GM23338 (cell line): ENCODE measurements around the gene GAB2. TPM values are rescaled to one million over a fixed set of nuclear protein-coding genes. Genes with fewer than 3 reads are reported as not detected.

Experiments used
- ATAC-seq: fragments of 200-7000 bp; cut with Tn5 transposase; 3 replicates; pipeline ENCODE4 v1.9.1; 2020
- DNase-seq: peaks from one replicate; pipeline ENCODE4 v3.0.0-alpha.2; 2015; ENCODE audit warnings: low spot score
- H2AFZ ChIP-seq: fragments of 200-600 bp; sonication (generic); 2 replicates; pipeline ENCODE4 v1.8.0; 2016; ENCODE audit warnings: antibody characterized with exemption, mild to moderate bottlenecking, moderate library complexity
- H3F3A ChIP-seq: fragments of 200-600 bp; sonication (generic); replicated peaks from 2 replicates; pipeline ENCODE4 v1.8.0; 2017; ENCODE audit warnings: antibody characterized with exemption, mixed run types, low read depth
- H3K27ac ChIP-seq: fragments of 200-600 bp; sonication (generic); 2 replicates; pipeline ENCODE4 v1.6.1; 2016; ENCODE audit warnings: low read depth
- H3K27me3 ChIP-seq: fragments of 200-600 bp; sonication (generic); 2 replicates; pipeline ENCODE4 v1.8.0; 2016; ENCODE audit warnings: mild to moderate bottlenecking, mixed run types, moderate library complexity; ENCODE audit not compliant: insufficient read depth
- H3K36me3 ChIP-seq: fragments of 200-600 bp; sonication (generic); 2 replicates; pipeline ENCODE4 v1.8.0; 2016; ENCODE audit warnings: mild to moderate bottlenecking; ENCODE audit not compliant: insufficient read depth
- H3K4me1 ChIP-seq: fragments of 200-600 bp; sonication (generic); 2 replicates; pipeline ENCODE4 v1.8.0; 2016; ENCODE audit warnings: mild to moderate bottlenecking, moderate library complexity; ENCODE audit not compliant: insufficient read depth
- H3K4me2 ChIP-seq: fragments of 200-600 bp; sonication (generic); 2 replicates; pipeline ENCODE4 v1.7.1; 2017; ENCODE audit warnings: mixed run types
- H3K4me3 ChIP-seq: fragments of 200-600 bp; sonication (generic); 2 replicates; pipeline ENCODE4 v1.6.1; 2016; ENCODE audit warnings: mixed run types
- H3K79me2 ChIP-seq: fragments of 200-600 bp; sonication (generic); replicated peaks from 2 replicates; pipeline ENCODE4 v1.8.0; 2017; ENCODE audit warnings: mild to moderate bottlenecking; ENCODE audit not compliant: insufficient read depth
- H3K9me2 ChIP-seq: fragments of 200-600 bp; sonication (generic); 2 replicates; pipeline ENCODE4 v1.8.0; 2017; ENCODE audit not compliant: insufficient read depth
- H4K20me1 ChIP-seq: fragments of 200-600 bp; sonication (generic); replicated peaks from 2 replicates; pipeline ENCODE4 v1.8.0; 2017; ENCODE audit warnings: mild to moderate bottlenecking; ENCODE audit not compliant: insufficient read depth
- H3K27ac Mint-ChIP-seq: 2 replicates; pipeline ENCODE4 v1.8.0; 2020; ENCODE audit warnings: inconsistent platforms, mild to moderate bottlenecking, moderate library complexity, mixed read lengths
- H3K27me3 Mint-ChIP-seq: 3 replicates; pipeline ENCODE4 v1.8.0; 2022; ENCODE audit warnings: low read depth, mild to moderate bottlenecking, moderate library complexity, mixed read lengths, inconsistent platforms; ENCODE audit not compliant: insufficient read depth, poor library complexity
- H3K36me3 Mint-ChIP-seq: 3 replicates; pipeline ENCODE4 v1.8.0; 2021; ENCODE audit warnings: low read depth, mild to moderate bottlenecking, inconsistent platforms, moderate library complexity, mixed read lengths
- H3K4me1 Mint-ChIP-seq: 3 replicates; pipeline ENCODE4 v1.8.0; 2020; ENCODE audit warnings: mild to moderate bottlenecking, inconsistent platforms, mixed read lengths
- H3K4me3 Mint-ChIP-seq: 3 replicates; pipeline ENCODE4 v1.8.0; 2021; ENCODE audit warnings: moderate library complexity, mild to moderate bottlenecking, inconsistent platforms, mixed read lengths
- H3K9me3 Mint-ChIP-seq: 3 replicates; pipeline ENCODE4 v1.8.0; 2020; ENCODE audit warnings: moderate library complexity, mild to moderate bottlenecking, inconsistent platforms, mixed read lengths
- CREB1 ChIP-seq: fragments of 250-450 bp; sonication (Bioruptor Pico); IDR thresholded peaks from 2 replicates; pipeline ENCODE4 v1.5.0; 2020; ENCODE audit warnings: low read depth, mild to moderate bottlenecking, moderate library complexity
- CTCF ChIP-seq, 2 experiments: fragments of 200-600 bp in 1 of 2; sonication (generic) in 1 of 2; conservative IDR thresholded peaks; 2 replicates each; pipeline versions ENCODE4 v1.5.1 to v1.6.1; 2016 to 2017; ENCODE audit warnings: antibody characterized with exemption in 2 of 2, low read depth in 2 of 2, mild to moderate bottlenecking in 2 of 2, moderate library complexity in 1 of 2
- ETS1 ChIP-seq: IDR thresholded peaks from 2 replicates; pipeline ENCODE4 v1.6.1; 2016; ENCODE audit warnings: antibody characterized with exemption
- EZH2 ChIP-seq: fragments of 200-600 bp; sonication (generic); IDR thresholded peaks from one replicate; pipeline ENCODE4 v1.8.0; 2017; ENCODE audit warnings: antibody characterized with exemption, mild to moderate bottlenecking, low read depth; ENCODE audit not compliant: unreplicated experiment
- EZH2phosphoT487 ChIP-seq: fragments of 200-600 bp; sonication (generic); IDR thresholded peaks from one replicate; pipeline ENCODE4 v1.8.1; 2018; ENCODE audit warnings: antibody characterized with exemption; ENCODE audit not compliant: unreplicated experiment
- JUNB ChIP-seq: IDR thresholded peaks from one replicate; pipeline ENCODE4 v1.6.1; 2016; ENCODE audit warnings: antibody characterized with exemption; ENCODE audit not compliant: unreplicated experiment
- NANOG ChIP-seq: IDR thresholded peaks from 2 replicates; pipeline ENCODE4 v1.6.1; 2016; ENCODE audit warnings: antibody characterized with exemption, borderline replicate concordance
- POLR2AphosphoS5 ChIP-seq: IDR thresholded peaks from 2 replicates; pipeline ENCODE4 v1.6.1; 2016; ENCODE audit warnings: antibody characterized with exemption, low read depth
- REST ChIP-seq: IDR thresholded peaks from one replicate; pipeline ENCODE4 v1.6.1; 2018; ENCODE audit warnings: antibody characterized with exemption; ENCODE audit not compliant: unreplicated experiment
- STAT1 ChIP-seq: IDR thresholded peaks from one replicate; pipeline ENCODE4 v1.6.1; 2016; ENCODE audit warnings: antibody characterized with exemption; ENCODE audit not compliant: unreplicated experiment
- ZNF114 ChIP-seq: fragments of 250-450 bp; sonication (Bioruptor Pico); IDR thresholded peaks from 2 replicates; pipeline ENCODE4 v1.5.0; 2020; ENCODE audit warnings: mild to moderate bottlenecking, moderate library complexity
- ZNF331 ChIP-seq: fragments of 250-450 bp; sonication (Bioruptor Pico); IDR thresholded peaks from 2 replicates; pipeline ENCODE4 v1.5.0; 2020; ENCODE audit warnings: low read depth, mild to moderate bottlenecking, moderate library complexity
- ZNF462 ChIP-seq: fragments of 250-450 bp; sonication (Bioruptor Pico); IDR thresholded peaks from 2 replicates; pipeline ENCODE4 v1.5.0; 2020; ENCODE audit warnings: mild to moderate bottlenecking, moderate library complexity
- polyA plus RNA-seq: library from polyadenylated mRNA; unstranded; fragments of >200 nt; fragmentation: Nextera tagmentation; extraction: Ambion mirVana; gene quantifications from 2 replicates; pipeline ENCODE4 v1.2.1, GENCODE V29; 2016
- total RNA-seq: library from RNA; depleted of rRNA; stranded (reverse); fragments of >200 nt; shearing (Covaris generic); gene quantifications from 2 replicates; pipeline ENCODE4 v1.2.3, GENCODE V29; 2014

GAB2 gene
- total and polyA plus RNA-seq, 2 experiments from 2014 or later, result 2.0 to 10.8 TPM

- H3K4me2 ChIP-seq, result no peak overlapping the region
- H3K27me3 Mint-ChIP-seq, result peaks cover 8% of the 10 kb centered on the region
- H3F3A ChIP-seq, result no peaks in the 10 kb centered on the region
- H3K4me3 ChIP-seq, result no peak overlapping the region
- ATAC-seq (no peak), DNase-seq (no peak)
- H3K9me2 ChIP-seq, result 0 out of 2 replicates have a peak, but pooled peaks cover 2% of the 10 kb centered on the region
- H2AFZ ChIP-seq, result no peak overlapping the region
- peaks cover 7% of the 10 kb centered on the region; the same call in 1 of the 2 replicates for H4K20me1 ChIP-seq
- no peaks in the 10 kb centered on the region for H3K36me3 ChIP-seq
- H3K27me3 ChIP-seq, result no peaks in the 10 kb centered on the region
- no peak overlapping the region for H3K27ac ChIP-seq
- H3K9me3 Mint-ChIP-seq, result no peaks in the 10 kb centered on the region
- H3K4me1 ChIP-seq, result no peaks in the 10 kb centered on the region
- H3K27ac Mint-ChIP-seq, result no peak overlapping the region
- H3K79me2 ChIP-seq, result no peaks in the 10 kb centered on the region
- H3K4me1 Mint-ChIP-seq, result no peaks in the 10 kb centered on the region
- TF ChIP-seq NANOG, result no peak
- no peak for TF ChIP-seq REST
- TF ChIP-seq EZH2, result no peak
- no peak for TF ChIP-seq JUNB
- no peak for TF ChIP-seq ZNF114 (CRISPR knock-in tag)
- TF ChIP-seq POLR2AphosphoS5, result no peak
- TF ChIP-seq STAT1, result no peak
- no peak for TF ChIP-seq ZNF331 (CRISPR knock-in tag)
- no peak for TF ChIP-seq CREB1 (CRISPR knock-in tag)
- no peak for TF ChIP-seq ETS1
- no peak for TF ChIP-seq EZH2phosphoT487
- TF ChIP-seq CTCF (conservative IDR thresholded peaks at IDR 0.05; ENCODE audit: low read depth in 2 of 2), result no peak
- no peak for TF ChIP-seq ZNF462 (CRISPR knock-in tag)
- peaks cover 5% of the 10 kb centered on the region; the same call in 2 of the 3 replicates for H3K36me3 Mint-ChIP-seq
- no peak overlapping the region for H3K4me3 Mint-ChIP-seq
Observed at GRCh38 chr11:78211565-78211964, 206.1 kb downstream of the GAB2 start.
